Measurements from ENCODE around the gene TPPP2. TPM values are rescaled to one million over a fixed set of nuclear protein-coding genes. Genes with fewer than 3 reads are reported as not detected.

Gene TPPP2
- total RNA-seq, 2 experiments from 2014 or later = not detected

GRCh38 chr14:21078726-21079125 is 48.7 kb downstream of the TPPP2 start:
- Histone ChIP-seq H3K4me1 (ENCODE audit: insufficient read depth, low read length, poor library complexity, severe bottlenecking) (no peaks in the 10 kb centered on the region), H3K4me2 (ENCODE audit: low read length) (no peak overlapping the region), H3K9me3 (ENCODE audit: low read length) (no peaks in the 10 kb centered on the region), H3K4me3 (ENCODE audit: low read depth, low read length, poor library complexity, severe bottlenecking) (no peak overlapping the region), H3K36me3 (ENCODE audit: insufficient read depth, low read length) (no peaks in the 10 kb centered on the region), H3K79me2 (ENCODE audit: insufficient read depth, low read depth, low read length) (no peaks in the 10 kb centered on the region), H2AFZ (ENCODE audit: low read length) (no peak overlapping the region), H3K9me2 (ENCODE audit: insufficient read depth, low read length) (no peaks in the 10 kb centered on the region), H3K27ac (ENCODE audit: low read depth, low read length, poor library complexity, severe bottlenecking) (no peak overlapping the region), H4K20me1 (ENCODE audit: insufficient read depth, low read length) (no peaks in the 10 kb centered on the region)
- BruUV-seq (replicated peaks) = no TSS peak
- DNase-seq (ENCODE audit: low spot score) = no peak
- intact Hi-C loops (cut with micrococcal nuclease; ENCODE audit: unreplicated experiment) = no loop called here
- TF ChIP-seq CTCF (conservative IDR thresholded peaks at IDR 0.05; ENCODE audit: low read length) (no peak), EZH2phosphoT487 (IDR thresholded peaks at IDR 0.05; ENCODE audit: borderline replicate concordance, low read depth, low read length) (no peak)
- CTCF ChIA-PET (ENCODE audit: unreplicated experiment) = interaction anchor here (0.6 kb wide), 1 partner anchor 9 kb away, joined by 3 read pairs; the partner anchor contains the start of gene ARHGEF40
- POLR2A ChIA-PET = interaction anchor here (2.1 kb wide), 1 partner anchor 8 kb away, joined by 6 read pairs; no protein-coding TSS in a partner anchor

GRCh38 chr14:21081521-21082142 is 51.6 kb downstream of the TPPP2 start:
- no peak overlapping the region for H3K27ac ChIP-seq (ENCODE audit: low read depth, low read length, poor library complexity, severe bottlenecking)
- no peak overlapping the region for H3K4me3 ChIP-seq (ENCODE audit: low read depth, low read length, poor library complexity, severe bottlenecking)
- no peaks in the 10 kb centered on the region for H3K9me3 ChIP-seq (ENCODE audit: low read length)
- no TSS peak for BruUV-seq (replicated peaks)
- H3K4me1 ChIP-seq (ENCODE audit: insufficient read depth, low read length, poor library complexity, severe bottlenecking) = no peaks in the 10 kb centered on the region
- intact Hi-C loops (cut with micrococcal nuclease; ENCODE audit: unreplicated experiment) = no loop called here
- no peaks in the 10 kb centered on the region for H4K20me1 ChIP-seq (ENCODE audit: insufficient read depth, low read length)
- no peak for TF ChIP-seq CTCF (conservative IDR thresholded peaks at IDR 0.05; ENCODE audit: low read length)
- TF ChIP-seq EZH2phosphoT487 (IDR thresholded peaks at IDR 0.05; ENCODE audit: borderline replicate concordance, low read depth, low read length) = no peak
- ChIA-PET CTCF (ENCODE audit: unreplicated experiment) (no interaction called here), POLR2A (no interaction called here)
- H2AFZ ChIP-seq (ENCODE audit: low read length) = no peak overlapping the region
- H3K4me2 ChIP-seq (ENCODE audit: low read length) = no peak overlapping the region
- no peak for DNase-seq (ENCODE audit: low spot score)
- no peaks in the 10 kb centered on the region for H3K36me3 ChIP-seq (ENCODE audit: insufficient read depth, low read length)
- no peaks in the 10 kb centered on the region for H3K9me2 ChIP-seq (ENCODE audit: insufficient read depth, low read length)
- no peaks in the 10 kb centered on the region for H3K79me2 ChIP-seq (ENCODE audit: insufficient read depth, low read depth, low read length)

Small RNA genes lying within 50 kb of the gene (microRNA-seq; reads per million reads assigned to microRNA genes)
- gene MIR6717 (ENCODE audit: borderline replicate concordance) = not detected

Other genes starting within 250 kb of the TPPP2 start
- 0.33 and 2.9 TPM in 2 replicates for gene RNASE6, start 248.9 kb upstream of the TPPP2 start, total RNA-seq (2014; rRNA removed; shearing (Covaris generic))
- gene RNASE6, start 248.9 kb upstream of the TPPP2 start, total RNA-seq (2022) = 1.2 and 1.7 TPM in 2 replicates
- not detected in 2 replicates for gene RNASE1, start 227.4 kb upstream of the TPPP2 start, total RNA-seq (2014; rRNA removed; shearing (Covaris generic))
- not detected in 2 replicates for gene RNASE1, start 227.4 kb upstream of the TPPP2 start, total RNA-seq (2022)
- not detected in 2 replicates for gene RNASE3, start 138.8 kb upstream of the TPPP2 start, total RNA-seq (2014; rRNA removed; shearing (Covaris generic))
- gene RNASE3, start 138.8 kb upstream of the TPPP2 start, total RNA-seq (2022) = not detected in 2 replicates
- gene RNASE2, start 74.7 kb upstream of the TPPP2 start, total RNA-seq (2014; rRNA removed; shearing (Covaris generic)) = not detected in 2 replicates
- not detected in 2 replicates for gene RNASE2, start 74.7 kb upstream of the TPPP2 start, total RNA-seq (2022)
- gene METTL17, start 40.2 kb upstream of the TPPP2 start, total RNA-seq (2014; rRNA removed; shearing (Covaris generic)) = 103 and 117 TPM in 2 replicates
- gene METTL17, start 40.2 kb upstream of the TPPP2 start, total RNA-seq (2022) = 92.0 and 105 TPM in 2 replicates
- gene SLC39A2, start 30.9 kb upstream of the TPPP2 start, total RNA-seq (2014; rRNA removed; shearing (Covaris generic)) = 0.28 and 1.2 TPM in 2 replicates
- 0.23 TPM in 1 of 2 replicates, not detected in the other for gene SLC39A2, start 30.9 kb upstream of the TPPP2 start, total RNA-seq (2022)
- not detected in 2 replicates for gene NDRG2, start 5.2 kb upstream of the TPPP2 start, total RNA-seq (2014; rRNA removed; shearing (Covaris generic))
- not detected in 2 replicates for gene NDRG2, start 5.2 kb upstream of the TPPP2 start, total RNA-seq (2022)
- gene RNASE13, start 4.6 kb downstream of the TPPP2 start, total RNA-seq (2014; rRNA removed; shearing (Covaris generic)) = not detected in 2 replicates
- gene RNASE13, start 4.6 kb downstream of the TPPP2 start, total RNA-seq (2022) = not detected in 2 replicates
- gene RNASE7, start 12.1 kb downstream of the TPPP2 start, total RNA-seq (2014; rRNA removed; shearing (Covaris generic)) = not detected in 2 replicates
- gene RNASE7, start 12.1 kb downstream of the TPPP2 start, total RNA-seq (2022) = not detected in 2 replicates
- not detected in 2 replicates for gene RNASE8, start 27.6 kb downstream of the TPPP2 start, total RNA-seq (2014; rRNA removed; shearing (Covaris generic))
- gene RNASE8, start 27.6 kb downstream of the TPPP2 start, total RNA-seq (2022) = not detected in 2 replicates
- gene ARHGEF40, start 40.1 kb downstream of the TPPP2 start, total RNA-seq (2014; rRNA removed; shearing (Covaris generic)) = 1.3 and 4.3 TPM in 2 replicates
- 2.0 TPM in 2 replicates for gene ARHGEF40, start 40.1 kb downstream of the TPPP2 start, total RNA-seq (2022)
- gene ZNF219, start 68.4 kb downstream of the TPPP2 start, total RNA-seq (2014; rRNA removed; shearing (Covaris generic)) = 5.2 and 9.8 TPM in 2 replicates
- gene ZNF219, start 68.4 kb downstream of the TPPP2 start, total RNA-seq (2022) = 13.2 and 15.5 TPM in 2 replicates
- gene TMEM253, start 70.8 kb downstream of the TPPP2 start, total RNA-seq (2014; rRNA removed; shearing (Covaris generic)) = 1.2 TPM in 1 of 2 replicates, not detected in the other
- gene TMEM253, start 70.8 kb downstream of the TPPP2 start, total RNA-seq (2022) = 0.88 and 0.89 TPM in 2 replicates
- not detected in 2 replicates for gene OR5AU1, start 125.8 kb downstream of the TPPP2 start, total RNA-seq (2014; rRNA removed; shearing (Covaris generic))
- gene OR5AU1, start 125.8 kb downstream of the TPPP2 start, total RNA-seq (2022) = not detected in 2 replicates
- gene HNRNPC, start 239.2 kb downstream of the TPPP2 start, total RNA-seq (2014; rRNA removed; shearing (Covaris generic)) = 887 and 1,000 TPM in 2 replicates
- 897 and 969 TPM in 2 replicates for gene HNRNPC, start 239.2 kb downstream of the TPPP2 start, total RNA-seq (2022)
- 0.13 TPM in 1 of 2 replicates, not detected in the other for gene RPGRIP1, start 249.9 kb downstream of the TPPP2 start, total RNA-seq (2014; rRNA removed; shearing (Covaris generic))
- gene RPGRIP1, start 249.9 kb downstream of the TPPP2 start, total RNA-seq (2022) = 0.39 and 0.51 TPM in 2 replicates